Testis (tissue), 3 donors: ENCODE results near the gene EFCAB8. TPM values are rescaled to one million over a fixed set of nuclear protein-coding genes. Genes with fewer than 3 reads are reported as not detected.

Source experiments
- DNase-seq: peaks from one replicate; pipeline ENCODE4 v3.0.0-alpha.2; 2019
- H3K27ac ChIP-seq, 2 donors: fragments of 200-600 bp; sonication (generic); one replicate each; pipeline ENCODE4 v1.5.1; 2019
- H3K27me3 ChIP-seq: fragments of 200-600 bp; sonication (generic); one replicate; pipeline ENCODE4 v1.5.1; 2019
- H3K36me3 ChIP-seq: fragments of 200-600 bp; sonication (generic); one replicate; pipeline ENCODE4 v1.5.1; 2017; ENCODE audit warnings: low read depth; ENCODE audit errors: missing control alignments
- H3K4me1 ChIP-seq: fragments of 200-600 bp; sonication (generic); one replicate; pipeline ENCODE4 v1.5.1; 2019
- H3K4me3 ChIP-seq, 2 donors: fragments of 200-600 bp; sonication (generic); one replicate each; pipeline ENCODE4 v1.5.1; 2017 to 2019
- H3K9me3 ChIP-seq: fragments of 200-600 bp; sonication (generic); one replicate; pipeline ENCODE4 v1.5.1; 2017
- CTCF ChIP-seq, 3 experiments: fragments of 450-650 bp in 2 of 3; fragments of 200-600 bp in 1 of 3; sonication (generic) in 1 of 3; IDR thresholded peaks; one replicate each; pipeline ENCODE4 v1.5.1; 2016 to 2019; ENCODE audit warnings: antibody characterized with exemption in 3 of 3, mild to moderate bottlenecking in 2 of 3, moderate library complexity in 1 of 3
- POLR2A ChIP-seq: fragments of 450-650 bp; IDR thresholded peaks from one replicate; pipeline ENCODE4 v1.6.1; 2017; ENCODE audit warnings: antibody characterized with exemption, mild to moderate bottlenecking, moderate library complexity
- WGBS, 2 donors: methylation state at CpG; one replicate each; pipeline ENCODE4 v1.1.5; 2018; 5-methylcytosine and 5-hydroxymethylcytosine counted together
- intact Hi-C: fragments of 100-400 bp; cut with DNase I; formaldehyde crosslinking; loops from one replicate; pipeline ENCODE4 v1.15.1; 2023; ENCODE audit warnings: low total_unique reads
- polyA plus RNA-seq: library from polyadenylated mRNA; stranded (reverse); fragments of 350-450 nt; fragmentation: Illumina TruSeq; extraction: RNeasy Lipid Tissue Mini Kit (QIAGEN cat#74804); gene quantifications from one replicate; pipeline ENCODE4 v1.2.3, GENCODE V29; 2014; ENCODE audit warnings: low read depth, low replicate concordance; ENCODE audit not compliant: insufficient read depth
- total RNA-seq, 2 donors: library from RNA; depleted of rRNA; stranded (reverse); fragments of >200 nt; gene quantifications; one replicate each; pipeline ENCODE4 v1.2.3, GENCODE V29; 2016

Gene EFCAB8
- total and polyA plus RNA-seq, 3 donors from 2014 or later, result 4.9 to 9.5 (median 6.3) TPM

- intact Hi-C loops, result no loop called here
- H3K27ac ChIP-seq, result no peak within 1 kb of the TSS
- no peak for DNase-seq
- no peaks in the 10 kb centered on the region for H3K36me3 ChIP-seq
- TF ChIP-seq POLR2A (no peak), CTCF (IDR thresholded peaks at IDR 0.05) (no peak)
- no peaks in the 10 kb centered on the region for H3K9me3 ChIP-seq
- H3K4me3 ChIP-seq, result no peak within 1 kb of the TSS
- H3K27me3 ChIP-seq, result no peaks in the 10 kb centered on the region
- H3K4me1 ChIP-seq, result no peaks in the 10 kb centered on the region
- 93 to 100% methylated on average over 3 to 11 of the region's 11 CpGs for WGBS, 2 donors
Observed at GRCh38 chr20:33007376-33008335, 148.9 kb downstream of the EFCAB8 start, which contains the start of gene BPIFB2. Gene BPIFB2, plus strand, starts transcription at chr20:33007704. Its CDS starts 871 bp downstream, at chr20:33008575.

GRCh38 chr20:33008336-33009213, 149.9 kb downstream of the EFCAB8 start:
- H3K27ac ChIP-seq, result no peak overlapping the region
- no peaks in the 10 kb centered on the region for H3K9me3 ChIP-seq
- H3K4me1 ChIP-seq, result no peaks in the 10 kb centered on the region
- 93 to 96% methylated on average over 15 to 23 of the region's 23 CpGs for WGBS, 2 donors
- TF ChIP-seq POLR2A, result no peak
- no peak for TF ChIP-seq CTCF (IDR thresholded peaks at IDR 0.05)
- no peak overlapping the region for H3K4me3 ChIP-seq
- no peaks in the 10 kb centered on the region for H3K36me3 ChIP-seq
- intact Hi-C loops, result no loop called here
- no peaks in the 10 kb centered on the region for H3K27me3 ChIP-seq
- no peak for DNase-seq

GRCh38 chr20:33009214-33010132, 150.8 kb downstream of the EFCAB8 start:
- 58 to 65% methylated on average over 3 to 19 of the region's 19 CpGs for WGBS, 2 donors
- Histone ChIP-seq H3K4me1 (no peaks in the 10 kb centered on the region), H3K27me3 (no peaks in the 10 kb centered on the region), H3K27ac (no peak overlapping the region), H3K4me3 (no peak overlapping the region), H3K36me3 (no peaks in the 10 kb centered on the region), H3K9me3 (no peaks in the 10 kb centered on the region)
- no peak for DNase-seq
- intact Hi-C loops, result no loop called here
- TF ChIP-seq CTCF (IDR thresholded peaks at IDR 0.05) (no peak), POLR2A (no peak)

GRCh38 chr20:33010133-33010504, 151.4 kb downstream of the EFCAB8 start:
- intact Hi-C loops, result no loop called here
- no peaks in the 10 kb centered on the region for H3K36me3 ChIP-seq
- 85 to 89% methylated on average over 5 of the region's 5 CpGs for WGBS, 2 donors
- H3K4me1 ChIP-seq, result no peaks in the 10 kb centered on the region
- no peak overlapping the region for H3K4me3 ChIP-seq
- no peak for DNase-seq
- H3K9me3 ChIP-seq, result no peaks in the 10 kb centered on the region
- H3K27ac ChIP-seq, result no peak overlapping the region
- TF ChIP-seq POLR2A, result no peak
- no peak for TF ChIP-seq CTCF (IDR thresholded peaks at IDR 0.05)
- no peaks in the 10 kb centered on the region for H3K27me3 ChIP-seq
